Vagina (tissue), 2 donors: ENCODE data around the gene MAP4K2. TPM values are rescaled to one million over a fixed set of nuclear protein-coding genes. Genes with fewer than 3 reads are reported as not detected.

Experiments
- DNase-seq, 2 donors: peaks; one replicate each; pipeline ENCODE4 v3.0.0-alpha.2; 2017; ENCODE audit errors: extremely low spot score in 2 of 2
- H3K27ac ChIP-seq: fragments of 200-600 bp; sonication (generic); one replicate; pipeline ENCODE4 v1.5.1; 2019
- H3K27me3 ChIP-seq: fragments of 200-600 bp; sonication (generic); one replicate; pipeline ENCODE4 v1.5.1; 2019
- H3K36me3 ChIP-seq, 2 donors: fragments of 200-600 bp; sonication (generic); one replicate each; pipeline ENCODE4 v1.5.1; 2017 to 2019
- H3K4me1 ChIP-seq: fragments of 200-600 bp; sonication (generic); one replicate; pipeline ENCODE4 v1.5.1; 2019
- H3K4me3 ChIP-seq, 2 donors: fragments of 200-600 bp; sonication (generic); 1 replicate in 1 of 2; 2 replicates in 1 of 2; pipeline ENCODE4 v1.5.1; 2016 to 2019
- H3K9me3 ChIP-seq: fragments of 200-600 bp; sonication (generic); one replicate; pipeline ENCODE4 v1.5.1; 2019
- POLR2A ChIP-seq, 2 donors: fragments of 450-650 bp; IDR thresholded peaks; one replicate each; pipeline ENCODE4 v1.6.1; 2017; ENCODE audit warnings: antibody characterized with exemption in 2 of 2, mild to moderate bottlenecking in 2 of 2, moderate library complexity in 2 of 2
- POLR2AphosphoS5 ChIP-seq, 2 donors: sonication (generic); formaldehyde crosslinking; IDR thresholded peaks; one replicate each; pipeline ENCODE4 v1.9.0; 2017; ENCODE audit warnings: antibody characterized with exemption in 2 of 2, mild to moderate bottlenecking in 2 of 2, low read depth in 1 of 2; ENCODE audit not compliant: insufficient read depth in 1 of 2
- intact Hi-C: fragments of 100-400 bp; cut with DNase I; formaldehyde crosslinking; loops from one replicate; pipeline ENCODE4 v1.15.1; 2023
- total RNA-seq: library from RNA; depleted of rRNA; stranded (reverse); fragments of >200 nt; gene quantifications from one replicate; pipeline ENCODE4 v1.2.3, GENCODE V29; 2016
- TF ChIP-seq, protein P1 (sequence below), 3 experiments: fragments of 450-650 bp in 2 of 3; fragments of 200-600 bp in 1 of 3; sonication (generic) in 1 of 3; IDR thresholded peaks; one replicate each; pipeline ENCODE4 v1.5.1; 2017 to 2019; ENCODE audit warnings: antibody characterized with exemption in 3 of 3, mild to moderate bottlenecking in 2 of 3, moderate library complexity in 2 of 3

The MAP4K2 gene
- total RNA-seq, 1 donor from 2014 or later, result 20.6 TPM

- TF ChIP-seq POLR2A (IDR thresholded peaks at IDR 0.05), result no peak
- TF ChIP-seq POLR2AphosphoS5 (IDR thresholded peaks at IDR 0.05; ENCODE audit: insufficient read depth in 1 of 2, low read depth in 1 of 2), result no peak
- TF ChIP-seq, protein P1, sequence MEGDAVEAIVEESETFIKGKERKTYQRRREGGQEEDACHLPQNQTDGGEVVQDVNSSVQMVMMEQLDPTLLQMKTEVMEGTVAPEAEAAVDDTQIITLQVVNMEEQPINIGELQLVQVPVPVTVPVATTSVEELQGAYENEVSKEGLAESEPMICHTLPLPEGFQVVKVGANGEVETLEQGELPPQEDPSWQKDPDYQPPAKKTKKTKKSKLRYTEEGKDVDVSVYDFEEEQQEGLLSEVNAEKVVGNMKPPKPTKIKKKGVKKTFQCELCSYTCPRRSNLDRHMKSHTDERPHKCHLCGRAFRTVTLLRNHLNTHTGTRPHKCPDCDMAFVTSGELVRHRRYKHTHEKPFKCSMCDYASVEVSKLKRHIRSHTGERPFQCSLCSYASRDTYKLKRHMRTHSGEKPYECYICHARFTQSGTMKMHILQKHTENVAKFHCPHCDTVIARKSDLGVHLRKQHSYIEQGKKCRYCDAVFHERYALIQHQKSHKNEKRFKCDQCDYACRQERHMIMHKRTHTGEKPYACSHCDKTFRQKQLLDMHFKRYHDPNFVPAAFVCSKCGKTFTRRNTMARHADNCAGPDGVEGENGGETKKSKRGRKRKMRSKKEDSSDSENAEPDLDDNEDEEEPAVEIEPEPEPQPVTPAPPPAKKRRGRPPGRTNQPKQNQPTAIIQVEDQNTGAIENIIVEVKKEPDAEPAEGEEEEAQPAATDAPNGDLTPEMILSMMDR (IDR thresholded peaks at IDR 0.05), result no peak
- no peak for DNase-seq
- no peak overlapping the region for H3K4me3 ChIP-seq
- H3K27me3 ChIP-seq, result no peaks in the 10 kb centered on the region
- H3K27ac ChIP-seq, result no peak overlapping the region
- intact Hi-C loops, result no loop called here
- no peaks in the 10 kb centered on the region for H3K9me3 ChIP-seq
- H3K4me1 ChIP-seq, result peaks cover 36% of the 10 kb centered on the region
- peaks cover 12 to 92% of the 10 kb centered on the region in 2 donors for H3K36me3 ChIP-seq
Measured at GRCh38 chr11:64765851-64766665, 37.0 kb downstream of the MAP4K2 start.

DNA sequence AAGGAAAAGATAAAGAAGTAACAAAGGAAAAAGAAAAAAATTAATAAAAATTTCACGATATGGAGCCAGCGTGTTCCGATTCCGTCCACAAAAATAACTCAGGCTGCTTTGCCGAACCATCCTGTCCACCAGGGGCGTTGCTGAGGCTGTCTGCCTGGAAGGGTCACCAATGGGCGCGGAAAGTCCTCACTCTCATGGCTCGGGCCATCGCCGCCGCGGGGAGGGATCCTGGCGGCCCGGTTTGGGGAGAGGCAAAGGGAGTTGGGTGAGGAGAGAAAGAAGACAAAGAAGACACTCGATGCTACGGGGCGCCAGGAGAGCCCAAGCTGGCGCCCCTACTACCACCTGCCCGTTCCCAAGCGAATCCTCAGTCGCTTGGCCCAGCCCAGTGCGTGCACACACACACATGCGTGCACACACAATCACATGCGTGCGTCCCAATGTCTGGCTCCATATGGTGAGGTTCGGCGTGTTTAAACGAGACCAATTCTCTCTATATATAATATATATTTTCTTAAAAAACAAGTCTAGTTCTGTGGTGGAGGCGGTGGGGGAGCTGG lies 37.6 kb downstream of the MAP4K2 start:
- no peak for DNase-seq
- peaks cover 43% of the 10 kb centered on the region for H3K4me1 ChIP-seq
- no peak for TF ChIP-seq POLR2A (IDR thresholded peaks at IDR 0.05)
- TF ChIP-seq, protein P1 (IDR thresholded peaks at IDR 0.05), result no peak
- no peak for TF ChIP-seq POLR2AphosphoS5 (IDR thresholded peaks at IDR 0.05; ENCODE audit: insufficient read depth in 1 of 2, low read depth in 1 of 2)

GRCh38 chr11:64764753-64765152 lies 38.3 kb downstream of the MAP4K2 start:
- Histone ChIP-seq H3K27me3 (no peaks in the 10 kb centered on the region), H3K36me3 (peaks cover 11 to 78% of the 10 kb centered on the region in 2 donors), H3K27ac (no peak overlapping the region), H3K9me3 (no peaks in the 10 kb centered on the region), H3K4me3 (no peak overlapping the region), H3K4me1 (peaks cover 49% of the 10 kb centered on the region)
- TF ChIP-seq POLR2A (IDR thresholded peaks at IDR 0.05), result no peak
- no peak for TF ChIP-seq POLR2AphosphoS5 (IDR thresholded peaks at IDR 0.05; ENCODE audit: insufficient read depth in 1 of 2, low read depth in 1 of 2)
- TF ChIP-seq, protein P1 (IDR thresholded peaks at IDR 0.05), result no peak
- intact Hi-C loops, result no loop called here
- no peak for DNase-seq

More for the DNA sequence above, 37.6 kb downstream of the MAP4K2 start:
- intact Hi-C loops, result no loop called here
- no peak overlapping the region for H3K4me3 ChIP-seq
- H3K27ac ChIP-seq, result no peak overlapping the region
- no peaks in the 10 kb centered on the region for H3K27me3 ChIP-seq
- H3K36me3 ChIP-seq, result peaks cover 12 to 85% of the 10 kb centered on the region in 2 donors
- no peaks in the 10 kb centered on the region for H3K9me3 ChIP-seq

DNA sequence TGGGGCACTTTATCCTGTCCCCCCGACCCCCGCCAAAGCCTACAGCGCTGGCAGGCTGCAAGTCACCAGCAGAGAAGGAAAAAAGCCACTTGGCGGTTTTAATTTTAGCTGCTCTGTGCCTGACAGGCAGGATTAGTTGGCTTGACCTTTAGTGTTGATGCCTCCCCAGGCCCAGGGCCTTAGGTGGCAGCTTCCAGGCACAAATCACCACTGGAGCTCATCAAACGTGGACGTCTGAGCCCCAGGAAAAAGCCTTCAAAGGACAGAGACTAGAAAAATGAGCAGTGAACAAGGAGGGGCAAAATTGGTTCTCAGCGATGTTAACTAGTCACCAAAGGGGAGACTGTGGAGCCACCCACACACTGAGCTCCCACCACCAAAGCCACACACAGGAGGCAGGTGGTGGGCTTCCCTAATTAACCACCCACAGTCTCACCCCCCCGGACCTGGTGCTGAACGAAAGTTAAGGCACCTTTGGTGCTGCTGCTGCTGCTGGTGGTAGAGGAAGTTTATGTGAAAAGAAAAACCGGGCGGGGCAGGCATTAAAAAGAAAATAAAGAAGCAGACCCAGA lies 38.9 kb downstream of the MAP4K2 start:
- peaks cover 54% of the 10 kb centered on the region for H3K4me1 ChIP-seq
- H3K27me3 ChIP-seq, result no peaks in the 10 kb centered on the region
- H3K9me3 ChIP-seq, result no peaks in the 10 kb centered on the region
- H3K27ac ChIP-seq, result peak overlapping the region; percentile 60
- no peak for DNase-seq
- intact Hi-C loops, result no loop called here
- no peak overlapping the region for H3K4me3 ChIP-seq
- H3K36me3 ChIP-seq, result peaks cover 5 to 72% of the 10 kb centered on the region in 2 donors
- TF ChIP-seq POLR2AphosphoS5 (IDR thresholded peaks at IDR 0.05; ENCODE audit: insufficient read depth in 1 of 2, low read depth in 1 of 2) (no peak), POLR2A (IDR thresholded peaks at IDR 0.05) (no peak)
- TF ChIP-seq, protein P1 (IDR thresholded peaks at IDR 0.05), result no peak
